Astrocyte of the cerebellum (primary cell): ENCODE measurements around the gene NID2.

Source experiments
- DNase-seq: peaks from one replicate; pipeline ENCODE4 v3.0.0-alpha.2; 2011; ENCODE audit warnings: low read depth
- H3K4me3 ChIP-seq: 2 replicates; pipeline ENCODE4 v1.5.1; 2011; ENCODE audit warnings: mild to moderate bottlenecking, low read depth, low read length, moderate library complexity
- CTCF ChIP-seq: IDR thresholded peaks from 2 replicates; pipeline ENCODE4 v1.5.1; 2012; ENCODE audit warnings: low read length, low read depth, moderate library complexity, mild to moderate bottlenecking; ENCODE audit errors: missing control alignments
- in situ Hi-C: cut with HindIII; loops from 2 replicates; pipeline ENCODE4 v1.10.0; 2017; ENCODE audit warnings: low sequenced_read_pairs

The NID2 gene

GRCh38 chr14:52067873-52068614 is 815 bp downstream of the NID2 start:
- peak overlapping the region; percentile 65 for H3K4me3 ChIP-seq
- no peak for TF ChIP-seq CTCF
- DNase-seq = no peak
- in situ Hi-C loops = no loop called here

GRCh38 chr14:52064174-52064573 is 4.7 kb downstream of the NID2 start:
- DNase-seq = no peak
- no peak for TF ChIP-seq CTCF
- H3K4me3 ChIP-seq = no peak overlapping the region
- in situ Hi-C loops = no loop called here

GRCh38 chr14:52063052-52063462 is 5.8 kb downstream of the NID2 start:
- TF ChIP-seq CTCF = no peak
- DNase-seq = no peak
- in situ Hi-C loops = no loop called here
- no peak overlapping the region for H3K4me3 ChIP-seq

GRCh38 chr14:52061890-52062289 is 7.0 kb downstream of the NID2 start:
- DNase-seq = no peak
- H3K4me3 ChIP-seq = no peak overlapping the region
- no peak for TF ChIP-seq CTCF
- in situ Hi-C loops = no loop called here

GRCh38 chr14:52061390-52061789 is 7.5 kb downstream of the NID2 start:
- no peak for TF ChIP-seq CTCF
- DNase-seq = no peak
- H3K4me3 ChIP-seq = no peak overlapping the region
- in situ Hi-C loops = no loop called here

- DNase-seq = no peak
- TF ChIP-seq CTCF = no peak
- in situ Hi-C loops = no loop called here
- no peak overlapping the region for H3K4me3 ChIP-seq
These were observed 8.8 kb downstream of the NID2 start for GRCh38 chr14:52060080-52060479.
